COLO668 (cell line): ENCODE results near the gene UTP4.

ENCODE experiments used
- DNase-seq: peaks from one replicate; lab custom pipeline; 2025; ENCODE audit not compliant: unreplicated experiment; lab: John Stamatoyannopoulos, UW

UTP4 gene

GRCh38 chr16:69132424-69133252 is at the start of gene UTP4, which contains the start of gene CHTF8:
Gene UTP4, plus strand, starts transcription at chr16:69132649. Its CDS starts 811 bp downstream, at chr16:69133460.
Gene CHTF8, minus strand, starts transcription at chr16:69132588. Its CDS starts 11,130 bp downstream, at chr16:69121458.
- peak; percentile 91 for DNase-seq

DNA sequence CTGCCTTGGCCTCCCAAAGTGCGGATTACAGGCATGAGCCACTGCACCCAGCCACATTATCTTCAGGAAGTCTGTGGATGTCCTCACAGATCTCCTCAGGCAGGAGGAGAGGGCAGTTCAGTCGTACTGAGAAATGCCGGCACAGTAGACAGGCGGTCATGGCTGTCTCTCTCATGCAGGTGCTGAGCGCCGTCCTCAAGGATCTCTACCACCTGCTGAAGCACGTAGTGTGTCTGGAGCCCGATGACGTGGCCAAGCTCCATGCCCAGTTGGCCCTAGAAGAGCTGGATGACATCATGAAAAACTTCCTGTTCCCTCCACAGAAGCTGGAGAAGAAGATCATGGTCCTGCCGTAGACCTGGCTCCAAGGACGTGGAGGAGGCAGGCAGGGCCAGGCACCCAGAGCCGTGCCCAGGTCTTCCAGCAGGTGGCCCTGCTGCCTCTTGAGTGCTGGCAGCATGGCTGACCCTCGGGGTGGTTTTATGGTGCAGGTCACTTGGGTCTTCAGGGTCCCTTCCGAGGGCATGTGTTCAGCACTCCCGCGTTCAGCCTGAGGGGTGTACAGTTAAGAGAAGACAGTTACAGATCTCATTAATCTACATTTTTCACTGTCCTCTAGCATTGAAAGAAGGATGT is 49.0 kb upstream of the UTP4 start:
- no peak for DNase-seq

DNA sequence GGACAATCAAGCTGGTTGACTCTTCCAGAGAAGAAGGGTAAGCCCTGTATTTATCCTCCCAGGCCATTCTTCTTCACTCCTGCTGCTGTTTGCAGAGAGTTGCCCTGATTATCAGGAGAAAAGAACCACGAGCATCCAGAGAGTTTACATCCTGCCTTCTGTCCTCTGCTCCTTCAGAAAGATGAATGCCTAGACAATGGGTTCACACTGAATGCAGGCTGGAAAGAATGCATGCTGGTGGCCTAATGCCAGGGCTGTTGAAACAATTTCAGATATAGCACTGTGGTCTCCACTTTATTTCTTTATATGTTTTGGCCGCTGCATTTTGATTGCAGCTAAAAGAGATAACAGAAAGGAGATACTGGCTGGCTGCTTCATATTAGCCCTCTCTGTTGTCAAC is 48.2 kb upstream of the UTP4 start:
- no peak for DNase-seq

DNA sequence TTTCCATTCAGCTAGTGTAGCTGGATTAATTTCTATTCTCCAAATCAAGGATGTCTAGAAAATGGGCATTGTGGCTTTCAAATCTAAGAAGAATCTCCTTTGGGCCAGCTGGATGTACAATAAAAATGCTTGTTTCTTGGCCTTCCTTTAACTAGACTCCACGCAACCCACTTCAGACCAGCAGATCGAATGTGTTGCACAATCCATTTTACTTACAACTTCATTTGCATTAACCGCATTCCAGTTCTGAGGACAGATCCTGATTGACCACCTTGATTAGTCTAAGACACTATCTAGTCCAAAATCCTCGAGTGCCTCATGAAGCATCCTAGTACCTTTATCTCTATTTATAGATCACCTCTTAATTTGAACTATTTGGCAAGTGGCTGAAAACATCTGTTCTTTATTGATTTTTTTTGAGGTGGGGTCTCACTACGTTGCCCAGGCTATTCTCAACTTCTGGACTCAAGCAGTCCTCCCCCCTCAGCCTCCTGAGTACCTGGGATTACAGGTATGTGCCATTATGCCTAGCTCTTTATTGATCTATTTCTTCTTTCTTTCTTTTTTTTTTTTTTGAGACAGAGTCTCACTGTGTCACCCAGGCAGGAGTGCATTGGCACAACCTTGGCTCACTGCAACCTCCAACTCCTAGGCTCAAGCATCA is 47.3 kb upstream of the UTP4 start:
- no peak for DNase-seq

DNA sequence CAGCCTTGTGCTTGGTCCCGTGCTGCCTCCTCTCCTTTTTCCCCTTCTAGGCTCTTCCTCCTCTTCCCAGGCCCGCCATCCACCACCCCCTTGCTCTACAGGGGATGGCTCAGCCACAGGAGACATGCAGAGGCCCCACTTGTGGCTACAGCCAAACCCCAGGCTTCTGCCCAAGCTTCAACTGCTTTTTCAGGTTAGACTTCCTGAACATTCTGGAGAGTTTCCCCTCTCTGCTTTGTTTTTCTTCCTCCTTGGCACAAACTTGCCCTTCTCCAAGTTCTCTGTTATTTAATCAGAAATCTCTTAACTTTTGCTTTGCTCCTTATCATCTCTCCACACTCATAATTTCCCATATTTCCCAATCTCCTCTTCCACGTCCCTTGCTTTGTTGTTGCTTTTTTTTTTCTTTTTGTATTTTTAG is 45.3 kb upstream of the UTP4 start:
- DNase-seq = no peak

DNA sequence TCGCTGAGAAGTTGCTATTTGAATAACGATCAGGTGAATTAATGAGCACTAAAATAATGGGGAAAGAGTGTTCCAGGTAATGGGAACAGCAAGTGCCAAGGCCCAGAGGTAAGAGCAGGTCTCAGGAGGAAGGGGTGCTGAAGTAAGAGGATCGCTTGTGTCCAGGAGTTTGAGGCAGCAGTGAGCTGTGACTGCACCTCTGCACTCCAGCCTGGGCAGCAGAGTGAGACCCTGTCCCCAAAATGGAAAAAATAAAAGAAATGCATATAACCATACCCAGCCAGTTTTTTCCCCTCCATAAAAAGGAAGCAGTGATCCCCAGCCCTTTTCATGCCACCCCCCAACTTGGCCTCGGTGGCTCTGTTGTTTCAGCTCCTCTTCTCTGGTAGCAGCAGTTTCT is 43.8 kb upstream of the UTP4 start:
- DNase-seq = no peak

GRCh38 chr16:69089091-69089910 is 43.1 kb upstream of the UTP4 start:
- no peak for DNase-seq

DNA sequence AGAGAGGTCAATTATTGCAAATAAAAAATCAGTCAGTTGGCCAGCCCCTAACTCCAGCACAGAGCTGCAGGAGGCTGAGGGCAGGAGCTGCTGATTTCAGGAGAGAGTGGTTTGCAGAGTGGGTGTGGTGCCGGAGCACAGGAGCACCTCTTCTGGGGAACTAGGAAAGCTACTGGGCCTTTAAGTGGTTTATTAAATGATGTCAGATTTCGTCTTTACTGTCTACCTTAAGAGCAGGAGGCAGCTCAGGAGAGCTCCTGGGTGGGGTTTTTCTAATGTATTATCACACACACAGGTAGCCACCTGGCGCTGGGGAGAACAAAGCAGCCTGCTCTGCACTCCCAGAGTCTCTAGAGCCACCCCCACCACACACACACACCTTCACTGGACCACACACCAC is 38.5 kb upstream of the UTP4 start:
- DNase-seq = peak; percentile 29

DNA sequence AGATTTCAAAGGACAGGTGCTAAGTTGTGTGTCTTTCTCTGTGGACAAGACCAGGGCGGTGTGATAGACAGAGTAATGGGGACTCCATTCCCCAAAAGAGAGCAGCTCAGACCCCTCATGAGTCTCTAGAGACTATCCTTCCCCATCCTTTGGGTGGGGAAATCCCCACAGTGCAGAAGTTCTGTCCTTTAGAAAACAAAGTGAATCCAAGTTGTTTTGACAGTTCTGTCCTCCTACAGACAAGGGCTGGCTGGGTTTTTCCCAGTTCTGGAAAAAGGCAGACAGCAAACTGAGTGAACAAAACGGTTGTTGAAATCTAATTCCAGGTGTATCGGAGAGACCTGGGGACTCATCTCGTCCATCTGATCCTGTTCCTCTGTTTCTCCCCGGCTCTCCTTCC is 37.9 kb upstream of the UTP4 start:
- no peak for DNase-seq

DNA sequence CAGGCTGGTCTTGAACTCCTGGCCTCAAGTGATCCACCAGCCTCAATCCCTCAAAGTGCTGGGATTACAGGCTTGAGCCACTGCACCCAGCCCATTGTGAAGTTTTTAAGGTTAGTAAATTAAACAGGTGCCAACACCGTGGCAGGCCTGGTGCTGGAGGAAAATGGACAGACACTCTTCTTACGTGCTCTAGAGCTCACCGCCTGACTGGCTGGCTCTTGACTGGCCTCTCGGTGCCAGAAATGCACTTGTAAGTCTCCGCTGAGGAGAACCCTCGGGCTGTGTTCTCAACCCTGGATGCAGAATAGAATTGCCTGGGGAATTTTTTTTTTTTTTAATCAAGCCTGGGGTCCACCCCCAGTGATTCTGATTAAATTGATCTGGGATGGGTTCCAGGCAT is 37.3 kb upstream of the UTP4 start:
- DNase-seq = no peak

DNA sequence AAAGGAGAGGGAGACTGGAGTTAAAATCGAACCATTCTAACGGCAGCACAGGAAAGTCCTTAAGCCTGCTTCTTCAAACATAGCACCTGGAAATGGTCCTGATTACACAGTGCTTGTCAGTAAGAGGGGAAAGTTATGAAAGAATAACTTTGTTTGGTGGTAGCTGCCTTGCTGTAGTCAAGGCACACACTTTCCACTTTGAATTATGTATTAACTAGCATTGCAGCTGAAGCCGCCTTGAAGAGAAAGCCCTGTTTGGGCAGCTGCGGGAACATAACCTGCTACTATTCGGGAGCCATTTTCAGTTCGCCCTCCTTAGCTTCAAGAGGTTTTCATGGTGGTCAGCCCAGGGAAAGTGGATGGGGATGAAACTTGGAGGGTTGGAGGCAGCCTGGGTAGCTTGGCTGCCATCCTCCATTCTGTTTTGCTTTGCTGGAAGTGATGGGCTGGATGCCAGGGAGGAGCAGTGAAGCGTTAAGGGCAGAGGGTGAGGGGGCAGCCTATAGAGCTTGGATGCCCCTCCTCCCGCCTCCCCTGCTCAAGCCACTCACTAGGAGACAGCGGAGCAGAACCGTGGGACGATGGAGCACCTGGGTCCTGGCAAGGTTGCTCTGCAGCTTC is 32.3 kb upstream of the UTP4 start:
- DNase-seq = peak; percentile 36

- DNase-seq = peak; percentile 77
Observed at GRCh38 chr16:69105501-69106361, 26.7 kb upstream of the UTP4 start, which contains the start of gene HAS3. Gene HAS3, plus strand, starts transcription at chr16:69105653. Its CDS starts 3,743 bp downstream, at chr16:69109396.

DNA sequence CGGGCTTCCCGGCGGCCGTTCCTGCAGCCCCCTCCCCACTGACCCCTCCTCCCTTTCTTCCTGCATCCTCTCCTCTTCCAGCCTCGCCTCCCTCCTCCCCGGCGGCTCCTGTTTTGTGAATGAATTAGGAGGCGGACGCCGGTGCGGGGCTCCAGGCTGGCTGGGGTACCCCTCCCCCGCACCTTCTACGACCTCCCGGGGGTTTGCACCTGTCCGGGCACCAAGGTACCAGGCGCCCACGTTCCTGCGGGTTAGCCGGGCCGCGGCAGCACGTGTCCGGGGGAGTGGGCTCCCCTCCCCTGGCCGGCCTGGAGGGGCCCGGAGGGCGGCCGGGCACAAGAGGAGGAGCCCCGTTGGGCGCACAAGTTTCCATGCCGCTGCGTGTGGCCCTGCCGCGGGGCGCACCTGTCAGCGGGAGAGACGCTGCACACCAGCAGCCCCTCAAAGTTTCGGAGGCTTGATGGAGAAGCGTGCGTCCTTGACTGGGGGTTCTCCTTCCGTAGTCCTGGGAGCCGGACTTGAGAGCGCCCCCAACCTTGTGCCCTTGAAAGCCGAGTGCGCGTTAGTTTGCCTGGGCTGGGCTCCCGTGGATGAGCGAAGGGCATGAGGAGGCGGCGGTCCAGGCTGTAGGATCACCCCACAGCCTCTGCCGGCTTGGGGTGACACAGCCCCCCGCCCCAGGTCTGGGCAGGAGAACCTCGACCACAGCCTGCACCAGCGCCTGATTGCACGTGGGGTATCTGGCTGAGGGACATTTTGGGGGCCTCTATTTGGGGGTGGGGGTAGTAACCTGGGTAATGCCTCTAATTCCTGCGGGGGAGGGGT is 25.7 kb upstream of the UTP4 start:
- peak; percentile 19 for DNase-seq

DNA sequence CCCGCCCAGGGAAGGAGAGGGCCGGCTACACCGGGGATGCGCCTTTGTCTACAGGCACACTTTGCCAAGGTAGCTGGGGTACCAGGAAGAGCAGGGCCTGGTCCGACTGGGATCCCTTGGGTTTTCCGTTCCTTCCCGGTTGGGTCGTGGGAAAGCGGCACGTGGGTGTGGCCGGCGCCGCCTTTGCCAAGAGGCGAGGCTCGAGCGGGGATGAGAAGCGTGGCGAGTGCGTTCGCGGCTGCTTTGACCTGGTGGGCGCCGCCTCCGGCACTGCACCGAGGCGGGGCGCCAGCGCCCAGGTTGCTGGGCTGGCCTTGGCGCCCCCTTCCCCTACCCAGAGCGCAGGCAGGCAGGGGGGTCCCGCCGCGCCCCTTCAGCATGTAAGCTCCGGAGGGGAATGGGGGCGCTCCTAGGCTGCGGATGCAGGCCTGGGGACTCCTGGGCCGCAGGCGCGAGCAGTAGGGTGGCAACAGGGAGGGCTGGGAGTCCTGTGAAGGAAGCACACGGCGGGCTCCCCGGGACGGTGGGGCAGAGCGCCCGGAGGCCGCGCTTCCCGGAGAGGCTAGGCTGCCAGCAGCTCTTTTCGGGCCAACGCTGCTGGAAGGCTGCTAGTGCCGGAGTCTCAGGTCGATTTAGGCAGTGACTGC is 25.0 kb upstream of the UTP4 start:
- no peak for DNase-seq

DNA sequence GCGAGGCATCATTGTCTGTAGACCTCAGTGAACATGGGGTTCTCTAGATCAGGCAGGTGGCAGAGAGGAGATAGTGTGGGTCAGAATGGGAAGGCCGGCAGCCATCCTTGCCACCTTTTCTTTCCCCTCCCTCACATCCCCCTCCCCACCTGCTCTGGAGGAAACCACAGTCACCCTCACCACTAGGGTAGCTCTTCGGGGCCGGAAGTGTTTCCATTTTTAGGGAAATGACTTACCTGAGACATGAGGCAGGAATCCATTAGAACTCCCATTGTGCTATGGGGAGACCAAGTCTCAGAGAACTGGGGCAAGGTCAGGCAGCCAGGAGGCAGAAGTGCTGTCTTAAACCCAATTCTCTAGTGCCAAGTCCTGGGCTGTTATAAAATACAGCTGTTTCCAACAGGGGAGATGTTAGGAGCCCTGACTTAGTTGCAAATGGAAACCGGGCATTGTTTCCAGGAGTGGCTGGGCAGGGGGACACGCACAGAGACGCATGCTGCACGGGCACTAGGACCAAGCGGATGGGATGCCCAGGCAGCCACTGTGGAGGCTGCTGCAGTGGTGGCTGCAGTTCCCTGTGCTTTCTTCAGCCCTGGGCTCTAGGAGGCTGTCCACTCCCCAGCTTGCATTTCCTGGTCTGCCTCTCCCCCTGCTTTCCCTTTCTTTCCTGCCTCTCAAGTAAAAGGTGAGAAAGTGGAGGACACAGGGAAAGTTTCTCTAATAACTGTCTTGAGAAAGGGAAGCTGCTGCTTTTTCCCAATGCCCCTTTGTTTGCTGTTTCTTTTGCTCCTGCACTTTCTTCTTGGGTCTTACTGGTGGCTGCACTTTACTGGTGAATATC is 24.2 kb upstream of the UTP4 start:
- no peak for DNase-seq

GRCh38 chr16:69108905-69109252 is 23.6 kb upstream of the UTP4 start:
- DNase-seq = no peak

DNA sequence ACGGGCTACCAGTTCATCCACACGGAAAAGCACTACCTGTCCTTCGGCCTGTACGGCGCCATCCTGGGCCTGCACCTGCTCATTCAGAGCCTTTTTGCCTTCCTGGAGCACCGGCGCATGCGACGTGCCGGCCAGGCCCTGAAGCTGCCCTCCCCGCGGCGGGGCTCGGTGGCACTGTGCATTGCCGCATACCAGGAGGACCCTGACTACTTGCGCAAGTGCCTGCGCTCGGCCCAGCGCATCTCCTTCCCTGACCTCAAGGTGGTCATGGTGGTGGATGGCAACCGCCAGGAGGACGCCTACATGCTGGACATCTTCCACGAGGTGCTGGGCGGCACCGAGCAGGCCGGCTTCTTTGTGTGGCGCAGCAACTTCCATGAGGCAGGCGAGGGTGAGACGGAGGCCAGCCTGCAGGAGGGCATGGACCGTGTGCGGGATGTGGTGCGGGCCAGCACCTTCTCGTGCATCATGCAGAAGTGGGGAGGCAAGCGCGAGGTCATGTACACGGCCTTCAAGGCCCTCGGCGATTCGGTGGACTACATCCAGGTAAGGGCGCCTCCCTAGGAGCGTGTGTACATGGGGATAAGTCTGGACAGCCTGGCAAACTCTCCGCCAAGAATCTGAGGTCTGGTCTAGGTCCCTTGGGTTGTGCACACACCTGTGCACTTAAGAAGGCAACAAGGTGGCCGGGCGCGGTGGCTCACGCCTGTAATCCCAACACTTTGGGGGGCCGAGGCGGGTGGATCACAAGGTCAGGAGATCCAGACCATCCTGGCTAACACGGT is 22.8 kb upstream of the UTP4 start:
- DNase-seq = no peak
